Activated CD4-positive, alpha-beta T cell treated with anti-CD3 and anti-CD28 coated beads for 4 hours (primary cell): ENCODE measurements around the gene C4BPB.

Source experiments
- DNase-seq, 2 donors: peaks; one replicate each; pipeline ENCODE4 v3.0.0-alpha.2; 2020

C4BPB gene

GRCh38 chr1:207060596-207060995, 28.1 kb upstream of the C4BPB start:
- DNase-seq, result no peak

GRCh38 chr1:207062058-207062457, 26.6 kb upstream of the C4BPB start:
- DNase-seq, result no peak

GRCh38 chr1:207063014-207063413, 25.6 kb upstream of the C4BPB start:
- no peak for DNase-seq

GRCh38 chr1:207064561-207064960, 24.1 kb upstream of the C4BPB start:
- no peak for DNase-seq

GRCh38 chr1:207067185-207067584, 21.5 kb upstream of the C4BPB start:
- DNase-seq, result no peak

GRCh38 chr1:207067665-207068064, 21.0 kb upstream of the C4BPB start:
- no peak for DNase-seq

- DNase-seq, result no peak
Measured at GRCh38 chr1:207069061-207069460, 19.6 kb upstream of the C4BPB start.

- no peak for DNase-seq
Measured at GRCh38 chr1:207069858-207070506, 18.7 kb upstream of the C4BPB start.

GRCh38 chr1:207070811-207071210, 17.8 kb upstream of the C4BPB start:
- no peak for DNase-seq

GRCh38 chr1:207071426-207071825, 17.2 kb upstream of the C4BPB start:
- no peak for DNase-seq

- DNase-seq, result no peak
Measured at GRCh38 chr1:207072233-207072632, 16.4 kb upstream of the C4BPB start.

- no peak for DNase-seq
Measured at GRCh38 chr1:207073906-207074820, 14.5 kb upstream of the C4BPB start.

GRCh38 chr1:207076181-207076955, 12.3 kb upstream of the C4BPB start:
- no peak for DNase-seq

- DNase-seq, result no peak
Measured at GRCh38 chr1:207077012-207077411, 11.6 kb upstream of the C4BPB start.

- peak; percentile 44 to 75 for DNase-seq
Measured at GRCh38 chr1:207077470-207078377, 10.9 kb upstream of the C4BPB start.

GRCh38 chr1:207078578-207079132, 10.0 kb upstream of the C4BPB start:
- no peak for DNase-seq

GRCh38 chr1:207079706-207080241, 8.9 kb upstream of the C4BPB start:
- DNase-seq, result no peak

GRCh38 chr1:207081088-207081487, 7.6 kb upstream of the C4BPB start:
- no peak for DNase-seq

GRCh38 chr1:207081806-207082205, 6.9 kb upstream of the C4BPB start:
- DNase-seq, result no peak

GRCh38 chr1:207084232-207084631, 4.4 kb upstream of the C4BPB start:
- no peak for DNase-seq

- DNase-seq, result peak; percentile 56 to 63
Measured at GRCh38 chr1:207084701-207085180, 3.9 kb upstream of the C4BPB start.

GRCh38 chr1:207085887-207086286, 2.8 kb upstream of the C4BPB start:
- no peak for DNase-seq
